Liver (tissue), 9 donors: Measurements from ENCODE around the gene ARHGAP35. TPM values are rescaled to one million over a fixed set of nuclear protein-coding genes. Genes with fewer than 3 reads are reported as not detected.

ENCODE experiments used
- DNase-seq: peaks from one replicate; pipeline ENCODE4 v3.0.0-alpha.2; 2017; ENCODE audit warnings: low spot score
- H3K27ac ChIP-seq, 2 donors: one replicate each; pipeline ENCODE4 v1.7.0; 2013; ENCODE audit warnings: inconsistent platforms in 2 of 2, low read length in 2 of 2, control low read depth in 1 of 2, low read depth in 1 of 2, mild to moderate bottlenecking in 1 of 2
- H3K27me3 ChIP-seq, 4 donors: one replicate each; pipeline versions ENCODE4 v1.6.1 to v1.7.0; 2013; ENCODE audit warnings: low read length in 3 of 4, inconsistent platforms in 1 of 4, mild to moderate bottlenecking in 1 of 4, moderate library complexity in 1 of 4; ENCODE audit not compliant: control insufficient read depth in 4 of 4, insufficient read depth in 4 of 4
- H3K36me3 ChIP-seq, 4 donors: one replicate each; pipeline versions ENCODE4 v1.6.1 to v1.7.0; 2013; ENCODE audit warnings: low read length in 3 of 4, mild to moderate bottlenecking in 3 of 4, low read depth in 1 of 4, moderate library complexity in 1 of 4; ENCODE audit not compliant: control insufficient read depth in 4 of 4, insufficient read depth in 3 of 4
- H3K4me1 ChIP-seq, 4 donors: one replicate each; pipeline versions ENCODE4 v1.6.1 to v1.7.0; 2013; ENCODE audit warnings: low read length in 3 of 4, mild to moderate bottlenecking in 3 of 4, moderate library complexity in 1 of 4; ENCODE audit not compliant: control insufficient read depth in 4 of 4, insufficient read depth in 4 of 4
- H3K4me3 ChIP-seq, 3 donors: one replicate each; pipeline versions ENCODE4 v1.6.1 to v1.7.0; 2013; ENCODE audit warnings: low read length in 3 of 3, control low read depth in 1 of 3, low read depth in 1 of 3, mild to moderate bottlenecking in 1 of 3
- H3K9ac ChIP-seq, 2 donors: one replicate each; pipeline ENCODE4 v1.7.0; 2013; ENCODE audit warnings: low read length in 2 of 2, mild to moderate bottlenecking in 2 of 2, moderate library complexity in 2 of 2, control low read depth in 1 of 2, low read depth in 1 of 2
- H3K9me3 ChIP-seq, 4 donors: one replicate each; pipeline versions ENCODE4 v1.6.1 to v1.7.0; 2013; ENCODE audit warnings: low read length in 3 of 4; ENCODE audit not compliant: control insufficient read depth in 4 of 4
- FOXA1 ChIP-seq: IDR thresholded peaks from 2 replicates; pipeline ENCODE4 v1.6.1; 2016; ENCODE audit warnings: antibody characterized with exemption
- HNF4A ChIP-seq, 2 donors: conservative IDR thresholded peaks; 2 replicates each; pipeline ENCODE4 v1.6.1; 2016; ENCODE audit warnings: antibody characterized with exemption in 2 of 2, mild to moderate bottlenecking in 2 of 2
- JUND ChIP-seq, 2 donors: IDR thresholded peaks; 2 replicates each; pipeline ENCODE4 v1.6.1; 2016; ENCODE audit warnings: antibody characterized with exemption in 2 of 2
- RXRA ChIP-seq, 2 donors: IDR thresholded peaks; 2 replicates each; pipeline ENCODE4 v1.6.1; 2017 to 2018; ENCODE audit warnings: antibody characterized with exemption in 2 of 2, mild to moderate bottlenecking in 1 of 2
- SP1 ChIP-seq: IDR thresholded peaks from 2 replicates; pipeline ENCODE4 v1.6.1; 2018; ENCODE audit warnings: antibody characterized with exemption, mild to moderate bottlenecking
- YY1 ChIP-seq: IDR thresholded peaks from 2 replicates; pipeline ENCODE4 v1.6.1; 2016; ENCODE audit warnings: antibody characterized with exemption, mild to moderate bottlenecking
- WGBS: extraction: QIAGEN DNeasy Blood & Tissue Kit; methylation state at CpG from one replicate; pipeline ENCODE4 v1.1.7; 2013; 5-methylcytosine and 5-hydroxymethylcytosine counted together
- polyA plus RNA-seq, 2 donors: library from polyadenylated mRNA; stranded (reverse) in 1 of 2; unstranded in 1 of 2; fragments of 200-250 nt in 1 of 2; fragments of >200 nt in 1 of 2; fragmentation: Nextera tagmentation in 1 of 2; extraction: Ambion mirVana in 1 of 2; gene quantifications; one replicate each; pipeline versions ENCODE4 v1.2.1 to v1.2.3, GENCODE V29; 2013 to 2015
- total RNA-seq, 2 donors: library from RNA; depleted of rRNA; stranded (reverse); fragments of >200 nt; gene quantifications; one replicate each; pipeline ENCODE4 v1.2.3, GENCODE V29; 2014
- TF ChIP-seq, protein P1 (sequence below): IDR thresholded peaks from 2 replicates; pipeline ENCODE4 v1.6.1; 2016; ENCODE audit warnings: antibody characterized with exemption, mild to moderate bottlenecking
- TF ChIP-seq, protein P2 (sequence below): fragments of 150-350 bp; IDR thresholded peaks from 2 replicates; pipeline ENCODE4 v1.5.1; 2017; ENCODE audit warnings: improper control_type of control experiment, low read depth, low read length; ENCODE audit not compliant: missing input control
- TF ChIP-seq, protein P3 (sequence below): IDR thresholded peaks from 2 replicates; pipeline ENCODE4 v1.6.1; 2016; ENCODE audit warnings: antibody characterized with exemption
- donor health status: healthy.
- donor health status: healthy.
- donor health status: healthy.
- donor health status: healthy.
- donor health status: healthy.

The ARHGAP35 gene
- total and polyA plus RNA-seq, 4 donors, result 15.5 to 49.2 (median 21.7) TPM

DNA sequence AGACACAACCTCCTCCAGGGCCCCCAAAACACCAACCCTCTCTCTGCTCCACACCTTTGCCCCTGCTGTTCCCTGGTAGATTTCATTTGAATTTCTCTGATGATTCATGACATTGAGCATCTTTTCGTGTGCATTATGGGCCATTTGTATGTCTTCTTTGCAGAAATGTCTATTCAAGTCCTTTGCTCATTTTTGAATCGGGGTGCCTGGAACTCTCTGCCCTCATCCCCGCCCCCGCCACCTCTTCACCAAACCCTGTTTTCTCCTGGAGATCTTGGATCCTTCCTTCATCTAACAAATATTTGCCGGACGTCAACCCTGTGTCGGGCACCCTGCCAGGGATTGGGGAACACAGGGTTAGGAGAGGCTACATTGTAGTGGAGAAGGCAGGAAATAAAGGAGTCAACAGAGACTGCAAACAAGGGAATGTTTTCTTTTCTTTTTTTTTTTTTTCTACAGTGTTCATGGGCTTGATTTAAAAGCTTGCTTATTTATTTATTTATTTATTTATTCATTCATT is 46.9 kb upstream of the ARHGAP35 start (continued):
- TF ChIP-seq, protein P1, sequence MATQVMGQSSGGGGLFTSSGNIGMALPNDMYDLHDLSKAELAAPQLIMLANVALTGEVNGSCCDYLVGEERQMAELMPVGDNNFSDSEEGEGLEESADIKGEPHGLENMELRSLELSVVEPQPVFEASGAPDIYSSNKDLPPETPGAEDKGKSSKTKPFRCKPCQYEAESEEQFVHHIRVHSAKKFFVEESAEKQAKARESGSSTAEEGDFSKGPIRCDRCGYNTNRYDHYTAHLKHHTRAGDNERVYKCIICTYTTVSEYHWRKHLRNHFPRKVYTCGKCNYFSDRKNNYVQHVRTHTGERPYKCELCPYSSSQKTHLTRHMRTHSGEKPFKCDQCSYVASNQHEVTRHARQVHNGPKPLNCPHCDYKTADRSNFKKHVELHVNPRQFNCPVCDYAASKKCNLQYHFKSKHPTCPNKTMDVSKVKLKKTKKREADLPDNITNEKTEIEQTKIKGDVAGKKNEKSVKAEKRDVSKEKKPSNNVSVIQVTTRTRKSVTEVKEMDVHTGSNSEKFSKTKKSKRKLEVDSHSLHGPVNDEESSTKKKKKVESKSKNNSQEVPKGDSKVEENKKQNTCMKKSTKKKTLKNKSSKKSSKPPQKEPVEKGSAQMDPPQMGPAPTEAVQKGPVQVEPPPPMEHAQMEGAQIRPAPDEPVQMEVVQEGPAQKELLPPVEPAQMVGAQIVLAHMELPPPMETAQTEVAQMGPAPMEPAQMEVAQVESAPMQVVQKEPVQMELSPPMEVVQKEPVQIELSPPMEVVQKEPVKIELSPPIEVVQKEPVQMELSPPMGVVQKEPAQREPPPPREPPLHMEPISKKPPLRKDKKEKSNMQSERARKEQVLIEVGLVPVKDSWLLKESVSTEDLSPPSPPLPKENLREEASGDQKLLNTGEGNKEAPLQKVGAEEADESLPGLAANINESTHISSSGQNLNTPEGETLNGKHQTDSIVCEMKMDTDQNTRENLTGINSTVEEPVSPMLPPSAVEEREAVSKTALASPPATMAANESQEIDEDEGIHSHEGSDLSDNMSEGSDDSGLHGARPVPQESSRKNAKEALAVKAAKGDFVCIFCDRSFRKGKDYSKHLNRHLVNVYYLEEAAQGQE, result no peak
- TF ChIP-seq FOXA1 (no peak), HNF4A (conservative IDR thresholded peaks at IDR 0.05) (peak in 1 of 2 donors; percentile 7)

DNA sequence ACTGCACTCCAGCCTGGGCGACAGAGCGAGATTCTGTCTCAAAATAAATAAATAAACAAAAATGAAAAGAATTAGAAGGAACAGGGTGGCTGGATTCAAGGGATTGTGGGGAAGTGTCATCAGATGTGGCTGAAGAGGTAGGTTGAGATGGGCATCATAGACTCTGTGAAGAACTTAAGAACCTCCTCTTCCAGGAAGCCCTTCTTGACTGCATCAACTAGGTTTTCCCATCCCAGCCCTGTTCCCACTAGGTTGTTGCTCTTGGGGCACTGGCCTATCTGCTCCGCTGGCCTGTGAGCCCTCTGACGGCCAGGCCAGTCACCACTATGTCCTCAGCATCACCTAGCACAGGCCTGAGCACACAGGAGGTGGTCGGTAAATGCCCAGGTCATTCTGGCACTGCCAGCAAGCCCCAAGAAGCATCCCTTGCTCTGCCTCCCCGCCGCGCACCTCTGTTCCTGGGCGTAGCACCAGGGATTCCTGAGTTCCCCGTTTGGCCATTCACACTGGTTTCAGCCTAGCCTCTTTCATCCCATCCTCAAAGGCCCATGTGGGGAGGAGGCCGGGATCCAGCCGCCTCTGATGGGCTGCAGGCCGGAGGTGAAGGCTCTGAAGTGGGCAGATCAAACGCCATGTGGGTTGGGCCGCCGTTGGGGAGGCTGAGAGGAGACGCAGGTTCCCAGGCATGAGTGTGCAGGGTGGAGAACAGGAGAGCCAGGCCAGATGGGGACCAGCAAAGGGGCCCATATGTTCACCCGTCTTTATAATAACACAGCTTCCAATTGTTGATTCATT is 44.8 kb upstream of the ARHGAP35 start:
- no peaks in the 10 kb centered on the region for H3K36me3 ChIP-seq
- no peaks in the 10 kb centered on the region for H3K27me3 ChIP-seq
- peaks cover 0 to 16% (median 5%) of the 10 kb centered on the region in 4 donors for H3K4me1 ChIP-seq
- H3K27ac ChIP-seq, result no peak overlapping the region
- no peak for DNase-seq
- no peak overlapping the region for H3K4me3 ChIP-seq
- no peaks in the 10 kb centered on the region for H3K9me3 ChIP-seq
- WGBS, result 88% methylated on average over 18 of the region's 18 CpGs
- H3K9ac ChIP-seq, result no peak overlapping the region
- TF ChIP-seq FOXA1, result no peak
- TF ChIP-seq JUND (IDR thresholded peaks at IDR 0.05), result no peak
- no peak for TF ChIP-seq SP1
- TF ChIP-seq, protein P2, sequence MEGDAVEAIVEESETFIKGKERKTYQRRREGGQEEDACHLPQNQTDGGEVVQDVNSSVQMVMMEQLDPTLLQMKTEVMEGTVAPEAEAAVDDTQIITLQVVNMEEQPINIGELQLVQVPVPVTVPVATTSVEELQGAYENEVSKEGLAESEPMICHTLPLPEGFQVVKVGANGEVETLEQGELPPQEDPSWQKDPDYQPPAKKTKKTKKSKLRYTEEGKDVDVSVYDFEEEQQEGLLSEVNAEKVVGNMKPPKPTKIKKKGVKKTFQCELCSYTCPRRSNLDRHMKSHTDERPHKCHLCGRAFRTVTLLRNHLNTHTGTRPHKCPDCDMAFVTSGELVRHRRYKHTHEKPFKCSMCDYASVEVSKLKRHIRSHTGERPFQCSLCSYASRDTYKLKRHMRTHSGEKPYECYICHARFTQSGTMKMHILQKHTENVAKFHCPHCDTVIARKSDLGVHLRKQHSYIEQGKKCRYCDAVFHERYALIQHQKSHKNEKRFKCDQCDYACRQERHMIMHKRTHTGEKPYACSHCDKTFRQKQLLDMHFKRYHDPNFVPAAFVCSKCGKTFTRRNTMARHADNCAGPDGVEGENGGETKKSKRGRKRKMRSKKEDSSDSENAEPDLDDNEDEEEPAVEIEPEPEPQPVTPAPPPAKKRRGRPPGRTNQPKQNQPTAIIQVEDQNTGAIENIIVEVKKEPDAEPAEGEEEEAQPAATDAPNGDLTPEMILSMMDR, result no peak
- TF ChIP-seq, protein P3, sequence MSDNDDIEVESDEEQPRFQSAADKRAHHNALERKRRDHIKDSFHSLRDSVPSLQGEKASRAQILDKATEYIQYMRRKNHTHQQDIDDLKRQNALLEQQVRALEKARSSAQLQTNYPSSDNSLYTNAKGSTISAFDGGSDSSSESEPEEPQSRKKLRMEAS, result no peak

DNA sequence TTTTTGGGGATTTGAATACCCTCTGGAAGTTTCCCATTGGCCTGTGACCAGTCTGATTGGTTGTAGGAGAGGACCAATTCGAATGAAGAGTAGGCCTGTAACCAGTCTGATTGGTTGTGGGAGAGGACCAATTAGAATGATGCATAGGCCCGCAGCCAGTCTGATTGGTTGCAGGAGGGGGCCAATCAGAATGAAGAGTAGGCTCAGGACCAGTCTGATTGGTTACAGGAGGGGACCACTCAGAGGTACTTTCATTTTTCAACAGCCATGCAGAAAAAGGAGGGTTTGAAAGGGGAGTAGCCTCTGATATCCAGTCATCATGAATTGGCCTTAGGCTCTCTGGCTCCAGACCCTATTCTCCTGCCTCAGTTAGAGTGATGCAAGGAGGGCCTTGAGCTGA is 42.0 kb upstream of the ARHGAP35 start:
- TF ChIP-seq YY1, result no peak
- TF ChIP-seq RXRA (IDR thresholded peaks at IDR 0.05), result no peak
- TF ChIP-seq FOXA1, result no peak
- TF ChIP-seq, protein P1, result no peak
- peaks cover 0 to 5% (median under 1%) of the 10 kb centered on the region in 4 donors for H3K4me1 ChIP-seq
- H3K27ac ChIP-seq, result no peak overlapping the region
- H3K9me3 ChIP-seq, result no peaks in the 10 kb centered on the region
- 96% methylated on average over 2 of the region's 2 CpGs for WGBS
- H3K36me3 ChIP-seq, result no peaks in the 10 kb centered on the region
- no peak for DNase-seq
- no peaks in the 10 kb centered on the region for H3K27me3 ChIP-seq
- H3K4me3 ChIP-seq, result no peak overlapping the region
- no peak overlapping the region for H3K9ac ChIP-seq
